Esophagus mucosa (tissue), 1 donor: ENCODE measurements around the gene KCNJ13. TPM values are rescaled to one million over a fixed set of nuclear protein-coding genes. Genes with fewer than 3 reads are reported as not detected.
A peak's percentile ranks its signal among the peaks of the same experiment; 100 is the strongest.

Experiments used
- ATAC-seq: fragments of 200-7000 bp; cut with Tn5 transposase; one replicate; pipeline ENCODE4 v1.9.1; 2020
- total RNA-seq: library from RNA; stranded (reverse); gene quantifications from one replicate; pipeline ENCODE4 v1.2.4, GENCODE V29; 2023
- donor health status: DM: yes; HTN: yes; CAD: no.

The KCNJ13 gene
- total RNA-seq: not detected

- no peak for ATAC-seq
Observed at GRCh38 chr2:232776435-232776834, at the start of gene KCNJ13. Gene KCNJ13 (minus strand): TSS chr2:232776565. CDS start chr2:232771362, 5,203 bp downstream.

- ATAC-seq: no peak
Observed at GRCh38 chr2:232817756-232818155, 41.4 kb upstream of the KCNJ13 start.

- ATAC-seq: no peak
Observed at GRCh38 chr2:232816657-232817056, 40.3 kb upstream of the KCNJ13 start.

GRCh38 chr2:232815569-232815968 lies 39.2 kb upstream of the KCNJ13 start:
- no peak for ATAC-seq

- ATAC-seq: no peak
Observed at GRCh38 chr2:232810444-232810843, 34.1 kb upstream of the KCNJ13 start.

- ATAC-seq: no peak
Observed at GRCh38 chr2:232809349-232810124, 33.2 kb upstream of the KCNJ13 start.

- ATAC-seq: no peak
Observed at GRCh38 chr2:232802091-232802490, 25.7 kb upstream of the KCNJ13 start.

GRCh38 chr2:232800166-232800565 lies 23.8 kb upstream of the KCNJ13 start:
- no peak for ATAC-seq

- no peak for ATAC-seq
Observed at GRCh38 chr2:232798187-232798586, 21.8 kb upstream of the KCNJ13 start.

GRCh38 chr2:232795920-232796319 lies 19.6 kb upstream of the KCNJ13 start:
- no peak for ATAC-seq

- ATAC-seq: no peak
Observed at GRCh38 chr2:232794981-232795380, 18.6 kb upstream of the KCNJ13 start.

- no peak for ATAC-seq
Observed at GRCh38 chr2:232793271-232793670, 16.9 kb upstream of the KCNJ13 start.

GRCh38 chr2:232791518-232791917 lies 15.2 kb upstream of the KCNJ13 start:
- ATAC-seq: no peak

- no peak for ATAC-seq
Observed at GRCh38 chr2:232789082-232789481, 12.7 kb upstream of the KCNJ13 start.

- ATAC-seq: no peak
Observed at GRCh38 chr2:232787806-232788205, 11.4 kb upstream of the KCNJ13 start.

GRCh38 chr2:232783278-232783677 lies 6.9 kb upstream of the KCNJ13 start:
- no peak for ATAC-seq

GRCh38 chr2:232781765-232782164 lies 5.4 kb upstream of the KCNJ13 start:
- ATAC-seq: peak; percentile 48

GRCh38 chr2:232779934-232780333 lies 3.6 kb upstream of the KCNJ13 start:
- no peak for ATAC-seq

- ATAC-seq: no peak
Observed at GRCh38 chr2:232779465-232779864, 3.1 kb upstream of the KCNJ13 start.

- no peak for ATAC-seq
Observed at GRCh38 chr2:232777276-232777675, 911 bp upstream of the KCNJ13 start.

- no peak for ATAC-seq
Observed at GRCh38 chr2:232773815-232774214, 2.5 kb downstream of the KCNJ13 start.

GRCh38 chr2:232772531-232772930 lies 3.8 kb downstream of the KCNJ13 start:
- ATAC-seq: peak; percentile 47

- ATAC-seq: no peak
Observed at GRCh38 chr2:232771870-232772269, 4.5 kb downstream of the KCNJ13 start.

- ATAC-seq: no peak
Observed at GRCh38 chr2:232770207-232770606, 6.2 kb downstream of the KCNJ13 start.

- ATAC-seq: no peak
Observed at GRCh38 chr2:232767866-232768265, 8.5 kb downstream of the KCNJ13 start.
